Measurements from ENCODE around the gene FAM221B. TPM values are rescaled to one million over a fixed set of nuclear protein-coding genes. Genes with fewer than 3 reads are reported as not detected.

The FAM221B gene
- total and polyA plus RNA-seq, 9 of the 15 experiments (the other 6 are each of a cell fraction or from before 2014, with no cell fraction given) = 0.01 TPM; not detected in 8

DNA sequence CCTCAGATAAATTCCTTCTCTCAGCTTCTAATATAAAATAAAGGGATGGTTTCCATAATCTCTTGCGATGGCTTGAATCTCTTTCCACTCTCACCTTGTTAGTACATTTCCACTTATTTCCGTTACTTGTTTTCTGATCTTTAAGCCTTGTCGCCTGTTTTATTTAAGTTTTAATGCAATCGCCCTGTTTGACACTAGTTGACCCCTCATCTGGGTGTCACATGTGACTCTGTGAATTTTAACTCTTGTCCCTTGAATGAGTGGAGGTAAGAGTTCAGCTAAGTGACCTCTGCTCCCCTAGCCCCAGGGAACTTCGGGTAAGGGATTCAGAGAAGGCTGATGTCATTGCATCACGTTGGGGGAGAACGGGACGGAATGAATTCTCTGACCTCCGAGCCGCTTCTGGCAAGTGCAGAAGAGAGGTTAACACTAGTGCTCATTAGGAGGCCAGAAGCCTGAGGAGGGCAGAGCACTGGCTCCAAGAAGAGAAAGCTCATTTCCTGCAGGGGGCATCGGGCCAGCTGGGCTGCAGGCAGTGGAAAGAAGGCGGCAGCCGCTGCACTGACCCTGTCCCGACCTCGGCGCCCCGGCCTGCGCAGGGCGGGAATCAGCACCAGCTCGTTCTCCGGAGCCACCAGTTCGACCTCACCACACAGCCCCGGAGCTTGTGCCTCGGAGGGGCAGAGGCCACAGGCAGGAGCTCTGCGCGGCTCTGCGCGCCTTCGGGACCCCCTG lies 14.3 kb downstream of the FAM221B start (continued):
- TF ChIP-seq ELK3 (CRISPR knock-in tag; IDR thresholded peaks at IDR 0.05) (no peak), ATF6 (CRISPR knock-in tag; IDR thresholded peaks at IDR 0.05) (no peak), NCOA2 (IDR thresholded peaks at IDR 0.05; ENCODE audit: partially characterized antibody in 2 of 2) (no peak), ZNF444 (CRISPR knock-in tag; IDR thresholded peaks at IDR 0.05) (no peak), POLR2H (tag; IDR thresholded peaks at IDR 0.05; ENCODE audit: low read depth) (peak; percentile 5; the same call in 1 of the 2 replicates), EP400 (IDR thresholded peaks at IDR 0.05) (peak; percentile 70), NONO (IDR thresholded peaks at IDR 0.05; ENCODE audit: low read depth in 2 of 2, low read length in 1 of 2) (no peak), MITF (IDR thresholded peaks at IDR 0.05) (no peak), ZNF23 (CRISPR knock-in tag; IDR thresholded peaks at IDR 0.05) (no peak), CBFA2T3 (IDR thresholded peaks at IDR 0.05) (no peak), FOSL1 (tag; conservative IDR thresholded peaks at IDR 0.05) (peak; percentile 33; the same call in 1 of the 2 replicates), ZNF696 (CRISPR knock-in tag; conservative IDR thresholded peaks at IDR 0.05) (no peak), SMAD3 (CRISPR knock-in tag; conservative IDR thresholded peaks at IDR 0.05) (no peak), KAT7 (CRISPR knock-in tag; IDR thresholded peaks at IDR 0.05; ENCODE audit: borderline replicate concordance) (no peak), TRIM24 (IDR thresholded peaks at IDR 0.05) (no peak), MECOM (CRISPR knock-in tag; IDR thresholded peaks at IDR 0.05) (no peak), SAFB (IDR thresholded peaks at IDR 0.05; ENCODE audit: borderline replicate concordance, low read depth, low read length) (no peak), ZNF507 (tag; conservative IDR thresholded peaks at IDR 0.05) (no peak), FOXM1 (IDR thresholded peaks at IDR 0.05; ENCODE audit: low read depth) (peak; percentile 6; the same call in 1 of the 2 replicates), FOXM1 (CRISPR knock-in tag; IDR thresholded peaks at IDR 0.05; ENCODE audit: low read depth) (0 out of 2 replicates have a peak, but pooled peaks have one; percentile 8), BRD9 (IDR thresholded peaks at IDR 0.05; ENCODE audit: low read depth, partially characterized antibody) (no peak)
- TF ChIP-seq, protein P1, sequence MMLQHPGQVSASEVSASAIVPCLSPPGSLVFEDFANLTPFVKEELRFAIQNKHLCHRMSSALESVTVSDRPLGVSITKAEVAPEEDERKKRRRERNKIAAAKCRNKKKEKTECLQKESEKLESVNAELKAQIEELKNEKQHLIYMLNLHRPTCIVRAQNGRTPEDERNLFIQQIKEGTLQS (IDR thresholded peaks at IDR 0.05) = peak; percentile 91
- TF ChIP-seq, protein P1 (CRISPR knock-in tag; conservative IDR thresholded peaks at IDR 0.05) = no peak

All from K562 (cell line).